Measurements from ENCODE around the gene CAMK4. TPM values are rescaled to one million over a fixed set of nuclear protein-coding genes. Genes with fewer than 3 reads are reported as not detected.

CAMK4 gene
- total and polyA plus RNA-seq, 2 experiments from 2014 or later: 4.2 to 7.3 TPM

- DNase-seq (ENCODE audit: low spot score): no peak
- no peaks in the 10 kb centered on the region for H3K4me1 Mint-ChIP-seq
- no peaks in the 10 kb centered on the region for H3K9me3 Mint-ChIP-seq
Observed at GRCh38 chr5:111520908-111521307, 296.7 kb downstream of the CAMK4 start.

DNA sequence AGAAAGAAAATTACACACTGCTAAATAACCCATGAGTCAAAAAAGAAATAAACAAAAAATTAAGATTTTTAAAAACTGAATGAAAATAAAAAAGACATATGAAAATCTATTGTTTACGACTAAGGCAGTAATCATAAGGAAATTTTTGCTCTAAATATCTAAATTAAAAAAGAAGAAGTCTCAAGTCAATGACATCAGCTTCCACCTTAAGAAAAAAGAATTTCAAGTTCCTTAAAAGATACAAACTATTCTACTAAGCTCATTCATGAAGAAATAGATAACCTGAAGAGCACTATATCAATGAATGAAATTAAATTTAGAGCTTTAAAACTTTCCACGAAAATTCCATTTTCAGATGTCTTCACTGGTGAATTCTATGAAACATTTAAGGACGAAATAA lies 303.9 kb downstream of the CAMK4 start:
- Histone ChIP-seq H3K9me2 (ENCODE audit: insufficient read depth) (no peaks in the 10 kb centered on the region), H3K27me3 (ENCODE audit: insufficient read depth) (no peaks in the 10 kb centered on the region), H3K27ac (ENCODE audit: low read depth) (no peak overlapping the region), H3K4me2 (no peak overlapping the region), H2AFZ (no peak overlapping the region), H3K4me3 (no peak overlapping the region), H4K20me1 (replicated peaks; ENCODE audit: insufficient read depth) (no peaks in the 10 kb centered on the region), H3K36me3 (ENCODE audit: insufficient read depth) (no peaks in the 10 kb centered on the region), H3K4me1 (ENCODE audit: insufficient read depth) (no peaks in the 10 kb centered on the region), H3K79me2 (replicated peaks; ENCODE audit: insufficient read depth) (no peaks in the 10 kb centered on the region), H3F3A (replicated peaks; ENCODE audit: low read depth) (no peaks in the 10 kb centered on the region)
- H3K36me3 Mint-ChIP-seq (ENCODE audit: low read depth): no peaks in the 10 kb centered on the region; the same call in 2 of the 3 replicates
- H3K4me3 Mint-ChIP-seq: no peak overlapping the region
- ATAC-seq: no peak
- H3K27ac Mint-ChIP-seq: no peak overlapping the region
- H3K9me3 Mint-ChIP-seq: no peaks in the 10 kb centered on the region
- no peaks in the 10 kb centered on the region for H3K27me3 Mint-ChIP-seq (ENCODE audit: insufficient read depth, low read depth, poor library complexity)
- no peak for DNase-seq (ENCODE audit: low spot score)
- H3K4me1 Mint-ChIP-seq: peaks cover 4% of the 10 kb centered on the region; the same call in 2 of the 3 replicates
- TF ChIP-seq, protein P1, sequence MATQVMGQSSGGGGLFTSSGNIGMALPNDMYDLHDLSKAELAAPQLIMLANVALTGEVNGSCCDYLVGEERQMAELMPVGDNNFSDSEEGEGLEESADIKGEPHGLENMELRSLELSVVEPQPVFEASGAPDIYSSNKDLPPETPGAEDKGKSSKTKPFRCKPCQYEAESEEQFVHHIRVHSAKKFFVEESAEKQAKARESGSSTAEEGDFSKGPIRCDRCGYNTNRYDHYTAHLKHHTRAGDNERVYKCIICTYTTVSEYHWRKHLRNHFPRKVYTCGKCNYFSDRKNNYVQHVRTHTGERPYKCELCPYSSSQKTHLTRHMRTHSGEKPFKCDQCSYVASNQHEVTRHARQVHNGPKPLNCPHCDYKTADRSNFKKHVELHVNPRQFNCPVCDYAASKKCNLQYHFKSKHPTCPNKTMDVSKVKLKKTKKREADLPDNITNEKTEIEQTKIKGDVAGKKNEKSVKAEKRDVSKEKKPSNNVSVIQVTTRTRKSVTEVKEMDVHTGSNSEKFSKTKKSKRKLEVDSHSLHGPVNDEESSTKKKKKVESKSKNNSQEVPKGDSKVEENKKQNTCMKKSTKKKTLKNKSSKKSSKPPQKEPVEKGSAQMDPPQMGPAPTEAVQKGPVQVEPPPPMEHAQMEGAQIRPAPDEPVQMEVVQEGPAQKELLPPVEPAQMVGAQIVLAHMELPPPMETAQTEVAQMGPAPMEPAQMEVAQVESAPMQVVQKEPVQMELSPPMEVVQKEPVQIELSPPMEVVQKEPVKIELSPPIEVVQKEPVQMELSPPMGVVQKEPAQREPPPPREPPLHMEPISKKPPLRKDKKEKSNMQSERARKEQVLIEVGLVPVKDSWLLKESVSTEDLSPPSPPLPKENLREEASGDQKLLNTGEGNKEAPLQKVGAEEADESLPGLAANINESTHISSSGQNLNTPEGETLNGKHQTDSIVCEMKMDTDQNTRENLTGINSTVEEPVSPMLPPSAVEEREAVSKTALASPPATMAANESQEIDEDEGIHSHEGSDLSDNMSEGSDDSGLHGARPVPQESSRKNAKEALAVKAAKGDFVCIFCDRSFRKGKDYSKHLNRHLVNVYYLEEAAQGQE (IDR thresholded peaks at IDR 0.05; ENCODE audit: unreplicated experiment): no peak
- no peak for TF ChIP-seq CREB1 (CRISPR knock-in tag; IDR thresholded peaks at IDR 0.05; ENCODE audit: low read depth)
- TF ChIP-seq, protein P2, sequence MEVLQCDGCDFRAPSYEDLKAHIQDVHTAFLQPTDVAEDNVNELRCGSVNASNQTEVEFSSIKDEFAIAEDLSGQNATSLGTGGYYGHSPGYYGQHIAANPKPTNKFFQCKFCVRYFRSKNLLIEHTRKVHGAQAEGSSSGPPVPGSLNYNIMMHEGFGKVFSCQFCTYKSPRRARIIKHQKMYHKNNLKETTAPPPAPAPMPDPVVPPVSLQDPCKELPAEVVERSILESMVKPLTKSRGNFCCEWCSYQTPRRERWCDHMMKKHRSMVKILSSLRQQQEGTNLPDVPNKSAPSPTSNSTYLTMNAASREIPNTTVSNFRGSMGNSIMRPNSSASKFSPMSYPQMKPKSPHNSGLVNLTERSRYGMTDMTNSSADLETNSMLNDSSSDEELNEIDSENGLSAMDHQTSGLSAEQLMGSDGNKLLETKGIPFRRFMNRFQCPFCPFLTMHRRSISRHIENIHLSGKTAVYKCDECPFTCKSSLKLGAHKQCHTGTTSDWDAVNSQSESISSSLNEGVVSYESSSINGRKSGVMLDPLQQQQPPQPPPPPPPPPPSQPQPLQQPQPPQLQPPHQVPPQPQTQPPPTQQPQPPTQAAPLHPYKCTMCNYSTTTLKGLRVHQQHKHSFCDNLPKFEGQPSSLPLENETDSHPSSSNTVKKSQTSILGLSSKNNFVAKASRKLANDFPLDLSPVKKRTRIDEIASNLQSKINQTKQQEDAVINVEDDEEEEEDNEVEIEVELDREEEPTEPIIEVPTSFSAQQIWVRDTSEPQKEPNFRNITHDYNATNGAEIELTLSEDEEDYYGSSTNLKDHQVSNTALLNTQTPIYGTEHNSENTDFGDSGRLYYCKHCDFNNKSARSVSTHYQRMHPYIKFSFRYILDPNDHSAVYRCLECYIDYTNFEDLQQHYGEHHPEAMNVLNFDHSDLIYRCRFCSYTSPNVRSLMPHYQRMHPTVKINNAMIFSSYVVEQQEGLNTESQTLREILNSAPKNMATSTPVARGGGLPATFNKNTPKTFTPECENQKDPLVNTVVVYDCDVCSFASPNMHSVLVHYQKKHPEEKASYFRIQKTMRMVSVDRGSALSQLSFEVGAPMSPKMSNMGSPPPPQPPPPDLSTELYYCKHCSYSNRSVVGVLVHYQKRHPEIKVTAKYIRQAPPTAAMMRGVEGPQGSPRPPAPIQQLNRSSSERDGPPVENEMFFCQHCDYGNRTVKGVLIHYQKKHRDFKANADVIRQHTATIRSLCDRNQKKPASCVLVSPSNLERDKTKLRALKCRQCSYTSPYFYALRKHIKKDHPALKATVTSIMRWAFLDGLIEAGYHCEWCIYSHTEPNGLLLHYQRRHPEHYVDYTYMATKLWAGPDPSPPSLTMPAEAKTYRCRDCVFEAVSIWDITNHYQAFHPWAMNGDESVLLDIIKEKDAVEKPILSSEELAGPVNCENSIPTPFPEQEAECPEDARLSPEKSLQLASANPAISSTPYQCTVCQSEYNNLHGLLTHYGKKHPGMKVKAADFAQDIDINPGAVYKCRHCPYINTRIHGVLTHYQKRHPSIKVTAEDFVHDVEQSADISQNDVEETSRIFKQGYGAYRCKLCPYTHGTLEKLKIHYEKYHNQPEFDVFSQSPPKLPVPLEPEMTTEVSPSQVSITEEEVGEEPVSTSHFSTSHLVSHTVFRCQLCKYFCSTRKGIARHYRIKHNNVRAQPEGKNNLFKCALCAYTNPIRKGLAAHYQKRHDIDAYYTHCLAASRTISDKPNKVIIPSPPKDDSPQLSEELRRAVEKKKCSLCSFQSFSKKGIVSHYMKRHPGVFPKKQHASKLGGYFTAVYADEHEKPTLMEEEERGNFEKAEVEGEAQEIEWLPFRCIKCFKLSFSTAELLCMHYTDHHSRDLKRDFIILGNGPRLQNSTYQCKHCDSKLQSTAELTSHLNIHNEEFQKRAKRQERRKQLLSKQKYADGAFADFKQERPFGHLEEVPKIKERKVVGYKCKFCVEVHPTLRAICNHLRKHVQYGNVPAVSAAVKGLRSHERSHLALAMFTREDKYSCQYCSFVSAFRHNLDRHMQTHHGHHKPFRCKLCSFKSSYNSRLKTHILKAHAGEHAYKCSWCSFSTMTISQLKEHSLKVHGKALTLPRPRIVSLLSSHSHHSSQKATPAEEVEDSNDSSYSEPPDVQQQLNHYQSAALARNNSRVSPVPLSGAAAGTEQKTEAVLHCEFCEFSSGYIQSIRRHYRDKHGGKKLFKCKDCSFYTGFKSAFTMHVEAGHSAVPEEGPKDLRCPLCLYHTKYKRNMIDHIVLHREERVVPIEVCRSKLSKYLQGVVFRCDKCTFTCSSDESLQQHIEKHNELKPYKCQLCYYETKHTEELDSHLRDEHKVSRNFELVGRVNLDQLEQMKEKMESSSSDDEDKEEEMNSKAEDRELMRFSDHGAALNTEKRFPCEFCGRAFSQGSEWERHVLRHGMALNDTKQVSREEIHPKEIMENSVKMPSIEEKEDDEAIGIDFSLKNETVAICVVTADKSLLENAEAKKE (CRISPR knock-in tag; IDR thresholded peaks at IDR 0.05): no peak
- TF ChIP-seq, protein P3, sequence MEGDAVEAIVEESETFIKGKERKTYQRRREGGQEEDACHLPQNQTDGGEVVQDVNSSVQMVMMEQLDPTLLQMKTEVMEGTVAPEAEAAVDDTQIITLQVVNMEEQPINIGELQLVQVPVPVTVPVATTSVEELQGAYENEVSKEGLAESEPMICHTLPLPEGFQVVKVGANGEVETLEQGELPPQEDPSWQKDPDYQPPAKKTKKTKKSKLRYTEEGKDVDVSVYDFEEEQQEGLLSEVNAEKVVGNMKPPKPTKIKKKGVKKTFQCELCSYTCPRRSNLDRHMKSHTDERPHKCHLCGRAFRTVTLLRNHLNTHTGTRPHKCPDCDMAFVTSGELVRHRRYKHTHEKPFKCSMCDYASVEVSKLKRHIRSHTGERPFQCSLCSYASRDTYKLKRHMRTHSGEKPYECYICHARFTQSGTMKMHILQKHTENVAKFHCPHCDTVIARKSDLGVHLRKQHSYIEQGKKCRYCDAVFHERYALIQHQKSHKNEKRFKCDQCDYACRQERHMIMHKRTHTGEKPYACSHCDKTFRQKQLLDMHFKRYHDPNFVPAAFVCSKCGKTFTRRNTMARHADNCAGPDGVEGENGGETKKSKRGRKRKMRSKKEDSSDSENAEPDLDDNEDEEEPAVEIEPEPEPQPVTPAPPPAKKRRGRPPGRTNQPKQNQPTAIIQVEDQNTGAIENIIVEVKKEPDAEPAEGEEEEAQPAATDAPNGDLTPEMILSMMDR (conservative IDR thresholded peaks at IDR 0.05; ENCODE audit: low read depth in 2 of 2): no peak
- TF ChIP-seq JUNB (IDR thresholded peaks at IDR 0.05; ENCODE audit: unreplicated experiment): no peak
- no peak for TF ChIP-seq POLR2AphosphoS5 (IDR thresholded peaks at IDR 0.05; ENCODE audit: low read depth)

More at GRCh38 chr5:111520908-111521307, 296.7 kb downstream of the CAMK4 start:
- Histone ChIP-seq H3F3A (replicated peaks; ENCODE audit: low read depth) (no peaks in the 10 kb centered on the region), H3K4me1 (ENCODE audit: insufficient read depth) (no peaks in the 10 kb centered on the region), H3K4me3 (no peak overlapping the region), H3K4me2 (no peak overlapping the region), H4K20me1 (replicated peaks; ENCODE audit: insufficient read depth) (no peaks in the 10 kb centered on the region), H3K27ac (ENCODE audit: low read depth) (no peak overlapping the region), H3K9me2 (ENCODE audit: insufficient read depth) (peaks cover 3% of the 10 kb centered on the region; the same call in 1 of the 2 replicates), H3K36me3 (ENCODE audit: insufficient read depth) (no peaks in the 10 kb centered on the region), H2AFZ (no peak overlapping the region), H3K79me2 (replicated peaks; ENCODE audit: insufficient read depth) (no peaks in the 10 kb centered on the region), H3K27me3 (ENCODE audit: insufficient read depth) (no peaks in the 10 kb centered on the region)
- Mint-ChIP-seq H3K4me3 (no peak overlapping the region), H3K36me3 (ENCODE audit: low read depth) (no peaks in the 10 kb centered on the region), H3K27me3 (ENCODE audit: insufficient read depth, low read depth, poor library complexity) (peaks cover 5% of the 10 kb centered on the region), H3K27ac (no peak overlapping the region)
- no peak for ATAC-seq
- TF ChIP-seq ETS1 (IDR thresholded peaks at IDR 0.05) (no peak), STAT1 (IDR thresholded peaks at IDR 0.05; ENCODE audit: unreplicated experiment) (no peak)
